ENCODE results near the gene AGAP1.
"Not testable (repeated sequence)": the region's sequence is repeated elsewhere in the genome, so short reads cannot be mapped to it uniquely, and the experiment has no call there.

Gene AGAP1

GRCh38 chr2:236045251-236046235 lies 551.7 kb downstream of the AGAP1 start:
- DNase-seq (ENCODE audit: low spot score), result no peak

GRCh38 chr2:236046715-236047114 lies 552.9 kb downstream of the AGAP1 start:
- DNase-seq (ENCODE audit: low spot score), result no peak

DNA sequence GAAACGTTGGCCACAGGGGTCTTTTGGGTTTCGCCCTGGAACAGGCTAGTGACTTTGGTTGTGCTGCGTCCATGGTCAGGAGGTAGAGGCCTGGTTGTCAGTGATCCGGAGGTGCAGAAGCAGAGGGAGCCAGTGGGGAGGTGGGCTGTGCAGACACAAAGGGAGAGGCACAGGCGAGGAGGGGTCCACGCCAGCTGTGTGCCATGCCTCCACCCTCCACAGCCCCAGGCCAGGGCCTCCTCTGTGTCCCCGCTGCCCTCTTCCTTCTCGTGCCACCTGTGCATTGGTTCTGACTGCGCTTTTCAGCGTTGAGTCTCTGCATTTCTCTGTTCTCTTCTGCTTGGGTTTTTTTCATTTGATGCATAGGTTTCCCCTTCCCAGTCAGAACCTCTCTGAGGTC lies 553.3 kb downstream of the AGAP1 start:
- no peak for DNase-seq (ENCODE audit: low spot score)

DNA sequence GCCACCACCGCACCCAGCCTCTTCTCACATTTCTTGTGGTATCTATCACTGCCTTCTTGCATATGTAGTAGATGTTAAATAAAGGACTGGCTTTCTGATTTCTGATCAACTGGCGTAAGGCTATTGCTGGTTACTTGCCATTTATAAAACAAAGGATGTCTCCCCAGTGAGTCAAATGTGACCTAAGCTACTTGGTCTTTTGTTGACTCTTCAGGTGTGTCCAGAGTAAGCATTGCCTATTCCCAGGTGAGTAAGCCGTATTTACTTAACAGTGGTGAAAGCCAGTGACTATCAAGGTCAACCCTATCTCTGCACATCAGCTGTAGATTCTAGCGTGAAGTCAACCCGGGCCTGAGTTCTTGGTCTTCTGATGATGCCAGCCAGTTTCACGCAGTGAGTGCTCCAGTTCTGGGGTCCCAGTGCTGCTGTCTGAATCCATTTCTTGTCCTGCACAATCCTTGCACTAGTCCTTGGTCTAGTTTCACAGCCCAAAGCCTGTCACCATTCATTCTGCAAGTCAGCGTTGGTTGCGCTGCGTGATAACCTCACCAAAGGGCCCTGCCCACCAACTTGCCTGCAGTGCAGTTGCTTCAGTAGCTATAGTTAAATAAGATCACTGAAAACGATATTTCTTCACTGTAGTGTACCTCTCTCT lies 554.2 kb downstream of the AGAP1 start:
- DNase-seq (ENCODE audit: low spot score), result no peak

GRCh38 chr2:236049981-236050380 lies 556.1 kb downstream of the AGAP1 start:
- DNase-seq (ENCODE audit: low spot score), result no peak

- DNase-seq (ENCODE audit: low spot score), result no peak
Measured at GRCh38 chr2:236051351-236051750, 557.5 kb downstream of the AGAP1 start.

GRCh38 chr2:236051806-236052205 lies 558.0 kb downstream of the AGAP1 start:
- no peak for DNase-seq (ENCODE audit: low spot score)

- no peak for DNase-seq (ENCODE audit: low spot score)
Measured at GRCh38 chr2:236052206-236052605, 558.4 kb downstream of the AGAP1 start.

GRCh38 chr2:236052926-236053821 lies 559.3 kb downstream of the AGAP1 start:
- DNase-seq (ENCODE audit: low spot score), result no peak

GRCh38 chr2:236054125-236054524 lies 560.3 kb downstream of the AGAP1 start:
- DNase-seq (ENCODE audit: low spot score), result no peak

DNA sequence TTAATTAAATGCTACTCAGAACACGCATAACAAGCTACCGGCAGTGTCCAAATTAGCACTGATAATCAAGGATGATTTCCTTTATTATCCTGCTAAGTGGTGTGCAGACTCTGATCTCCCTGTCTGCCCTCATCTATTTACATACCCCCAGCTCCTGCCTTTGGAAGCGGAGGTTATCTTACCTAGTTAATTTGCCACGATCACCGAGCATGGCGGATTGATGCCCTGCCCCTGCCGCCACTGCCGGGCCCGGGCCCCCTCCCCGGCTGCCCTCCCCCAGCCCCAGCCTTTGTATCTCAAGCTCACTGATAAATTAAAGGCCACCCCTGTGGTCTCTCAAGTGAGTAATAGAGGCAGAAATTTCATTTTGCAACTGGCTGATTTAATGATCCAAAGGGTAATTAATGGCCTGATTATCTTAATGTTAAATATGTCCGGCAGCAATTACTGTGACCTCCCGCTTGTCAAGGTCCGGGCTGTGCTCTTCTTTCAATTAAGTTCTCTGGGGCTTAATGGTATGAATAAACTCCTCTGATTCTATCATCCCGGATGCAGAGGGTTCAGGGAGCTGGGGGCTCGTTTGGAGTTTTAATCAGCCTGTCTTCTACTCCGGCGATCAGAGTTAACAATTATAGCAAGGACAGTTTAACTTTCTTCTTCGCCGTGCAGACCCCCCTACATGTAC lies 560.9 kb downstream of the AGAP1 start:
- DNase-seq (ENCODE audit: low spot score), result no peak

DNA sequence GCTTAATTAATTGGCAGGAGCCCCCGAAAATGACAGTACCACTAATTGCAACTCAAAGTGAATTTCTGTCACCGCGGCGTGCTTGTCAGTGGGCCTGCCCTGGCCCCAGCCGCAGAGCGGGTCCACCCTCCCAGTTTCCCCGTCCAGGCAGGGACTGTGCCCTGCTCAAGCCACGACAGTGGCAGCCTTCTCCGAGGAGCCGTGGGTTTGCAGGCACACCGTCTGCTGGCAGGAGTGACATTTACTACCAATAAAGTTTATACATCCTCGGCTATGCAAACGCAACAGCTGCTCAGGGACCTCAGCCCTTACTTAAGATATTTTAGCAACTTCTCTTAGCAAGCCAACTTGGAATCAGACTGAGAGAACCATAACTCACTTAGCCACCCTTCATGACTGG lies 561.6 kb downstream of the AGAP1 start:
- no peak for DNase-seq (ENCODE audit: low spot score)

DNA sequence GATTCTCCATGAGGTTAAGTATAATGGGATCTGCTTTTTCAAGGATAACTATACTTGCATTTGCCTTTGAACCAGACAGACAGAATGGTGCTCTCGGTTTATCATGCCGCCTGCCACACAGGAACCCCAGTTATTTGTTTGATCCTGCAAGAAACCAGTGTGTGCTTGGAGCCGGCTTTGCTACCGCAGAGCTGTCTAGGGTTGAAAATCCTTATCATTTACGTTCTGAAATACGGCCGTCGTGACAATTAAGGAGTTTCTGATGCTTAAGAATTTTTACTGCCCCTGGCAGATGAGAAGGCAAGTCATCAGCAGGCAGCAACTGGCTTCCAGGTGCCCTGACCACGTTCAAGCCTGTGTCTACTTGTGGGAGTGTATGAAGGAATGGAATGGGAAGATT lies 562.3 kb downstream of the AGAP1 start:
- no peak for DNase-seq (ENCODE audit: low spot score)

GRCh38 chr2:236057375-236057774 lies 563.5 kb downstream of the AGAP1 start:
- DNase-seq (ENCODE audit: low spot score), result no peak

DNA sequence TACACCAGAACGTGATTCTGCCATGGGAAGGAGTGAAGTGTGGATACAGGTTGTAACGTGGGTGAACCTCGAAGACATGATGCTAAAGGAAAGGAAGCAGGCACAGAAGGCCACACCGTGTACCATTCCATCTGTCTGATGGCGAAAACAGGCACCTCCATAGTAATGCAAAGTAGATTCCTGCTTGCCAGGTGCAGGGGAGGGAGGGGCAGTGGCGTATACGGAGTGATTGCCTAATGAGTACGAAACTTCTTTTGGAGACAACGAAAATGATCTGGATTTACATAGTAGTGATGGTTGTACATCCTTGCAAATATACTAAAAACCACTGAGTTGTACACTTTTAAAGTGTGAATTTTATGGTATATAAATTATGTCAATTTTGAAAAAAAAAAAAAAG lies 567.7 kb downstream of the AGAP1 start:
- no peak for DNase-seq (ENCODE audit: low spot score)

DNA sequence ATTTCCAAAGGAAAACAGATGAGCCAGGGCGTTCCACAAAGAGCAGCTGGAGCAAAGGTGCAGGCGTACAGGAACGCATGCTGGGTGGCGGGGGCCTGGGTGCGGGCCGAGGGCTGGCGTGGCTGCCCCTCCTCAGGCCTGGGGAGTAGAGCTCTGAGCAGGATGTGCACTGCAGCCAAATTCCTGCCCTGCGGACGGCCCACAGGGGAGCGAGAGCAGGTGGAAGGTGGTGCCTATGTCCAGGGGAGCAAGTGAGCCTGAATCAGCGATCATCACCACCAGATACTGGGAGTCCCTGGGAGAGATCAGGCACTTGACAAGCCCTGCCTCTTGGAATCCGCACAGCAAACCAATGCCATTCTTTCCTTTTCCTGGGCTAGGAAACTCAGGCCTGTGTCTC lies 568.1 kb downstream of the AGAP1 start:
- no peak for DNase-seq (ENCODE audit: low spot score)

DNA sequence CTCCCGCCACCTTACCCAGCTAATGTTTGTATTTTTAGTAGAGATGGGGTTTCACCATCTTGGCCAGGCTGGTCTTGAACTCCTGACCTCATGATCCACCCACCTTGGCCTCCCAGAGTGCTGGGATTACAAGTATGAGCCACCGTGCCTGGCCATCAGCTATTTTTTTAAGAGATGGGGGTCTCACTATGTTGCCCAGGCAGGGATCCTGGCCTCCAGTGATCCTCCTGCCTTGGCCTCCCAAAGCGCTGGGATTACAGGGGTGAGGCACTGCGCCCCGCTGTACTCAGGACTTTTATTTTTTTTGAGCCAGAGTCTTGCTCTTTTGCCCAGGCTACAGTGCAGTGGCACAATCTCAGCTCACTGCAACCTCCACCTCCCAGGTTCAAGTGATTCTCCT lies 569.0 kb downstream of the AGAP1 start:
- not testable (repeated sequence) for DNase-seq (ENCODE audit: low spot score)

GRCh38 chr2:236063994-236064393 lies 570.2 kb downstream of the AGAP1 start:
- DNase-seq (ENCODE audit: low spot score), result no peak

DNA sequence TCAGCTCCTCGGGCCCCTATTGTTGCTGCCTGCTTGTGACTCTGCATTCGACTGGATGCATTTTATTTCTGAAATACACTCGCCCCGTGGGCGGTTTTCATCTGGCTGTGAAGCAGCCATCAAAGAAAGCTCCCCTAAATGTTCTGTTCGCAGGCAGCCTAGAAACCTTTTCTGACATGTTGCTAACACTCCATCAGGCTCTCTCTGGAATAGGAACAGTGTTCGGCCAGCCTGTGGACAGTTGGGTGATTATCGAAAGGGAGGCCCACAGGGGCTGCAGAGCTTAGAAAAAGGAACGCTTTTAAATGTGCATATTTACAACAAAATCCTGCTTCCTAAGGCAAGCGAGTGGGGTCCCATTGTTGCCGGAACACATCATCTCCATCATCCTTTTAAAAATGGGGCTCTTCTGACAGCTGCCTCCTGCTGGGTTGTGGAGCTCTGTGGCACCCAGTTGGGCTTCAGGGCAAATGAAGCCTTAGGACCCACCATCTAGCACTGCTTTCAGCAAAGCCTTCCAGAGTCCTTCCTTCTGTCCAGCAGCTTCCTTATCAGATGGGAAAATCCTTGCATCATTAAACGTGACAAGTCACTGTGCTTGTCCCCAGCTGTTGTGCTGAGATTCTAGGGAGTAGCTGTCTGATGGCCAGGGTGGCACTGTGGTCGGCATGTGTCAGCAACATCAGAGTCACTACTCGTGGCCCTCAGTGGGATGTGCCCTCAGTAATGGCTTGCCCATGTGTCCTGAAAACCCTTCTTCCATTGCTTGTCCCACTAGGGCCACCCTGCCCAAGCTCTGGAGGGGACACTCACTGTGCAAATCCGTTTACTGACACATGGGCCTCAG lies 571.7 kb downstream of the AGAP1 start:
- no peak for DNase-seq (ENCODE audit: low spot score)

GRCh38 chr2:236070236-236070635 lies 576.4 kb downstream of the AGAP1 start:
- no peak for DNase-seq (ENCODE audit: low spot score)

DNA sequence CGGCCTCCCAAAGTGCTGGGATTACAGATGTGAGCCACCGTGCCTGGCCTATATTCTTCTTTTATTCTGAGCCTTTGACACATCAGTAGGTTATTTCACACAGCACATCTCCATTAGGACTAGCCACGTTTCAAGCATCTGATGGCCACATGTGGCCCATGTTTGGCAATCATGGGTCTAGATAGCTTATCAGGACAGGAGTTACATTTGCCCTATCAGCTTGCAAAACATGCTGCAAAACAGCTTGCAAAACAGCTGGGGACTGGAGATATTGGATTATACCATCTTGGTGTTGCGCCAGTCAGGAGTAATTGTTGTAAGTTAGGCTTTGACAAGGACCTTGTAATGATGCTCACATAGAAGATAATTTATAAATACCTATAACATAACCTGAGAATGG lies 579.4 kb downstream of the AGAP1 start:
- DNase-seq (ENCODE audit: low spot score), result no peak

Data from hepatic stellate cell (primary cell).